GM12878 (cell line): ENCODE data around the gene TMEM94. TPM values are rescaled to one million over a fixed set of nuclear protein-coding genes. Genes with fewer than 3 reads are reported as not detected.

Experiments used
- CHD2 ChIP-seq: IDR thresholded peaks from 2 replicates; pipeline ENCODE4 v1.6.1; 2011; ENCODE audit warnings: low read depth, low read length, improper control_type of control experiment, borderline replicate concordance
- CREM ChIP-seq: IDR thresholded peaks from 2 replicates; pipeline ENCODE4 v1.6.1; 2014; ENCODE audit warnings: antibody characterized with exemption, low read depth
- HCFC1 ChIP-seq: fragments of 150-350 bp; IDR thresholded peaks from 2 replicates; pipeline ENCODE4 v1.6.1; 2014; ENCODE audit warnings: low read length
- HDAC6 ChIP-seq: fragments of 200-600 bp; sonication (generic); IDR thresholded peaks from one replicate; pipeline ENCODE4 v1.8.0; 2017; ENCODE audit warnings: antibody characterized with exemption; ENCODE audit not compliant: unreplicated experiment
- IKZF1 ChIP-seq: fragments of 450-650 bp; conservative IDR thresholded peaks from 2 replicates; pipeline ENCODE4 v1.6.1; 2017; ENCODE audit warnings: antibody characterized with exemption, mild to moderate bottlenecking
- MAX ChIP-seq: IDR thresholded peaks from 2 replicates; pipeline ENCODE4 v1.6.1; 2012; ENCODE audit warnings: low read depth, low read length, improper control_type of control experiment
- MEF2A ChIP-seq: IDR thresholded peaks from 2 replicates; pipeline ENCODE4 v1.6.1; 2011; ENCODE audit warnings: low read depth, mild to moderate bottlenecking, low read length, moderate library complexity; ENCODE audit not compliant: insufficient read depth
- NR2C2 ChIP-seq: IDR thresholded peaks from 2 replicates; pipeline ENCODE4 v1.6.1; 2011; ENCODE audit warnings: borderline replicate concordance, low read depth; ENCODE audit not compliant: control insufficient read depth, insufficient read length
- NR2F1 ChIP-seq: fragments of 450-650 bp; conservative IDR thresholded peaks from 2 replicates; pipeline ENCODE4 v1.6.1; 2017; ENCODE audit warnings: mild to moderate bottlenecking
- POLR2A ChIP-seq: IDR thresholded peaks from 2 replicates; pipeline ENCODE4 v1.6.1; 2011; ENCODE audit warnings: low read depth, mild to moderate bottlenecking, low read length
- SMARCA5 ChIP-seq: fragments of 450-650 bp; IDR thresholded peaks from 2 replicates; pipeline ENCODE4 v1.6.1; 2017; ENCODE audit warnings: mild to moderate bottlenecking
- STAT3 ChIP-seq: IDR thresholded peaks from 2 replicates; pipeline ENCODE4 v1.6.1; 2011; ENCODE audit warnings: low read depth, low read length, improper control_type of control experiment
- TCF7 ChIP-seq: IDR thresholded peaks from 2 replicates; pipeline ENCODE4 v1.6.1; 2014; ENCODE audit warnings: antibody characterized with exemption, borderline replicate concordance
- USF1 ChIP-seq: IDR thresholded peaks from 2 replicates; pipeline ENCODE4 v1.6.1; 2011; ENCODE audit warnings: borderline replicate concordance, low read depth, mild to moderate bottlenecking, moderate library complexity, mixed read lengths, low read length; ENCODE audit not compliant: insufficient read depth; ENCODE audit errors: extremely low read length
- ZBTB33 ChIP-seq: fragments of 450-650 bp; IDR thresholded peaks from 2 replicates; pipeline ENCODE4 v1.6.1; 2017; ENCODE audit warnings: mild to moderate bottlenecking
- polyA plus RNA-seq, 11 experiments: library from polyadenylated mRNA; depleted of rRNA in 4 of 11; unstranded in 6 of 11; stranded (reverse) in 5 of 11; fragments of >200 nt; fragmentation: Nextera tagmentation in 4 of 11; fragmentation: Illumina TruSeq in 1 of 11; extraction: Ambion mirVana in 4 of 11; extraction: Trizol in 1 of 11; gene quantifications; 1 replicate in 1 of 11; 2 replicates in 10 of 11; pipeline versions ENCODE4 v1.2.1 to v1.2.3, GENCODE V29; 2011 to 2016; ENCODE audit warnings: inconsistent platforms in 2 of 11, missing spikeins in 2 of 11, low read depth in 1 of 11
- total RNA-seq, 4 experiments: library from RNA; depleted of rRNA in 3 of 4; stranded (reverse); fragments of >200 nt in 3 of 4; fragmentation: Illumina TruSeq in 1 of 4; extraction: Trizol in 1 of 4; gene quantifications; 2 replicates each; pipeline versions ENCODE4 v1.2.1 to v1.2.3, GENCODE V29; 2013 to 2021
- TF ChIP-seq, protein P1 (sequence below): IDR thresholded peaks from 2 replicates; pipeline ENCODE4 v1.6.1; 2011; ENCODE audit warnings: low read depth, mild to moderate bottlenecking, low read length, moderate library complexity, borderline replicate concordance; ENCODE audit errors: extremely low read depth
- TF ChIP-seq, protein P2 (sequence below): IDR thresholded peaks from 2 replicates; pipeline ENCODE4 v1.6.1; 2011; ENCODE audit warnings: low read depth, low read length, improper control_type of control experiment, borderline replicate concordance

The TMEM94 gene
- total and polyA plus RNA-seq, 10 of the 15 experiments (the other 5 are each of a cell fraction or from before 2014, with no cell fraction given) = 0.31 to 70.7 (median 24.4) TPM

DNA sequence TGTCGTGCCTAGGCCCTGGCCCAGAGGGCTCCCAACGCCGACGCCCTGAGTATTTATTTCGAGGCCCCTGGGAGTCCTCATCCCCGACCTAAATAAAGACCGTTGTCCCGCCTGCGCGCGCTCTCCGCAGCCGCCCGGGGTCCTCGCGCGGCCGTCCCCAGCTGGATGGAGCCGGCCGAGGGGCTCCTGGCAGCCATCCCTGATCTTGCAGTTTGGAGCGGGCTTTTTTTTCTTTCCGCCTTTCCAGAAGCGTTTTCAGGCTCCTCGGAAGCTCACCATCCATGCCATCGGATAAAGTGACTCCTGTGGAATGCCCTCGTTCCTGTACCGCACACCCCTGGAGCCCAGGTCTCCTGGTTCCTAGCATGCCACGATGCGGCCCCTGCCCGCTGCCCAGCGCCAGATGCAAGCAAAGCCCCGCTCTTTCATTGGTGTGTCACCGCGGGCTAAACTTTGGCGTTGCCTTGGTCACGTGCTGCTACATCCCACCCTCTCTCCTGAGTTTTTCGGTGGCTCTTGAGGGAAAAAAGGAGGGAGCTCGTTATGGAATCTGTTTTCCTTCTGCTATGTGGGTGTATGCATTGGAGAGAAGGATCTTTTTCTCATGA, 716 bp downstream of the TMEM94 start (continued):
- TF ChIP-seq ZBTB33 (no peak), MAX (0 out of 2 replicates have a peak, but pooled peaks have one; percentile 23), NR2F1 (no peak), HCFC1 (no peak), CHD2 (no peak), STAT3 (no peak), CREM (no peak), POLR2A (no peak), SMARCA5 (no peak), HDAC6 (no peak), MEF2A (no peak), TCF7 (no peak), NR2C2 (no peak), IKZF1 (no peak; the same call in 1 of the 2 replicates), USF1 (peak; percentile 63)
- TF ChIP-seq, protein P1, sequence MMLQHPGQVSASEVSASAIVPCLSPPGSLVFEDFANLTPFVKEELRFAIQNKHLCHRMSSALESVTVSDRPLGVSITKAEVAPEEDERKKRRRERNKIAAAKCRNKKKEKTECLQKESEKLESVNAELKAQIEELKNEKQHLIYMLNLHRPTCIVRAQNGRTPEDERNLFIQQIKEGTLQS = no peak
- TF ChIP-seq, protein P2, sequence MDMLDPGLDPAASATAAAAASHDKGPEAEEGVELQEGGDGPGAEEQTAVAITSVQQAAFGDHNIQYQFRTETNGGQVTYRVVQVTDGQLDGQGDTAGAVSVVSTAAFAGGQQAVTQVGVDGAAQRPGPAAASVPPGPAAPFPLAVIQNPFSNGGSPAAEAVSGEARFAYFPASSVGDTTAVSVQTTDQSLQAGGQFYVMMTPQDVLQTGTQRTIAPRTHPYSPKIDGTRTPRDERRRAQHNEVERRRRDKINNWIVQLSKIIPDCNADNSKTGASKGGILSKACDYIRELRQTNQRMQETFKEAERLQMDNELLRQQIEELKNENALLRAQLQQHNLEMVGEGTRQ = no peak; the same call in 1 of the 2 replicates
